GM10266 (cell line): Measurements from ENCODE around the gene ELK4.

ENCODE experiments used
- DNase-seq: peaks from one replicate; pipeline ENCODE4 v3.0.0; 2012; ENCODE audit errors: extremely low spot score
- TF ChIP-seq, protein P1 (sequence below): IDR thresholded peaks from 2 replicates; pipeline ENCODE4 v1.5.1; 2012; ENCODE audit warnings: mild to moderate bottlenecking, low read depth; ENCODE audit not compliant: control insufficient read depth, insufficient read depth; ENCODE audit errors: missing control alignments

ELK4 gene

DNA sequence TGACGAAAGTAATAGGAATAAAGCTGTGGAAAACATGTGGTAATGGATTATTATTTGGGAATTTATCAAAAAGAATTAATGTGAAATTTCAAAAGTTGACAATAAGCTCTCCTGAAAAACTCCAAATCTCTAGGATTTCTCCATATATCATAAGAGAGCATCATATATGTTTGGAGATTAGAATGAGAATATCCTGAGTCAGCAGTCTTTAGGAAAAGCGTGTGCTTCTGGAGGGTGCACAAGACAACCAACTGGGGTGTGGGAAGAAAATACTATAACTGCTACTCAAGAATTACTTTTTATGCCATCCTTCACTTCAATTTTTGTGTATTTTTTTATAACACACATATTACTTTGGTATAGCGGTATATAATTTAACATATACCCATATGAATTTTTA is 19.7 kb downstream of the ELK4 start:
- DNase-seq, result no peak
- TF ChIP-seq, protein P1, sequence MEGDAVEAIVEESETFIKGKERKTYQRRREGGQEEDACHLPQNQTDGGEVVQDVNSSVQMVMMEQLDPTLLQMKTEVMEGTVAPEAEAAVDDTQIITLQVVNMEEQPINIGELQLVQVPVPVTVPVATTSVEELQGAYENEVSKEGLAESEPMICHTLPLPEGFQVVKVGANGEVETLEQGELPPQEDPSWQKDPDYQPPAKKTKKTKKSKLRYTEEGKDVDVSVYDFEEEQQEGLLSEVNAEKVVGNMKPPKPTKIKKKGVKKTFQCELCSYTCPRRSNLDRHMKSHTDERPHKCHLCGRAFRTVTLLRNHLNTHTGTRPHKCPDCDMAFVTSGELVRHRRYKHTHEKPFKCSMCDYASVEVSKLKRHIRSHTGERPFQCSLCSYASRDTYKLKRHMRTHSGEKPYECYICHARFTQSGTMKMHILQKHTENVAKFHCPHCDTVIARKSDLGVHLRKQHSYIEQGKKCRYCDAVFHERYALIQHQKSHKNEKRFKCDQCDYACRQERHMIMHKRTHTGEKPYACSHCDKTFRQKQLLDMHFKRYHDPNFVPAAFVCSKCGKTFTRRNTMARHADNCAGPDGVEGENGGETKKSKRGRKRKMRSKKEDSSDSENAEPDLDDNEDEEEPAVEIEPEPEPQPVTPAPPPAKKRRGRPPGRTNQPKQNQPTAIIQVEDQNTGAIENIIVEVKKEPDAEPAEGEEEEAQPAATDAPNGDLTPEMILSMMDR, result no peak

DNA sequence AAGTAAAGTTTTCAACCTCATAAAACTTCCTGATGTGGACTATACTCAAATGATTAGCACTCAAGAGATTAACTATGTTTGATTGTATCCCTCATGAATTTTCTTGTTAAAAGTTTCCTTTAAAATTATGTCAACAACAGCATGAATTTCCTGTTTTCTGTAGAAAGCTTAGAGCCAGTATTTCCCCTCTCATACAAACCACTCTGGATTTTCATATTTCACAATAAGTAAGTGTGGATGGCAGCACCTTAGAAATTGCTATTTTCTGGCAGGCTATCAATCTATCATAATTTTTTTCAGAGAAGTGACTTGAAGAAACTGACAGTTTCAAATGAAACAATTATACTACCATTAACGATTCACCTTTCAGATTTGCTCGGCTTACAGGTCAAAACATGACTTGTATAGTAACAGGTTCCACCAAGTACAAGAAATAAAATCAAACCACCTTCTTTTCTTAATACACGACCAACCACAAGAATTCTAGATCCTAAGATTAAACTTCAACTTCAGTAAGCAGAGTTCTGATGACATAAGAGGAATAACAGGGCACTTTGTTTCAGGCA is 20.8 kb downstream of the ELK4 start:
- TF ChIP-seq, protein P1, result no peak
- no peak for DNase-seq

DNA sequence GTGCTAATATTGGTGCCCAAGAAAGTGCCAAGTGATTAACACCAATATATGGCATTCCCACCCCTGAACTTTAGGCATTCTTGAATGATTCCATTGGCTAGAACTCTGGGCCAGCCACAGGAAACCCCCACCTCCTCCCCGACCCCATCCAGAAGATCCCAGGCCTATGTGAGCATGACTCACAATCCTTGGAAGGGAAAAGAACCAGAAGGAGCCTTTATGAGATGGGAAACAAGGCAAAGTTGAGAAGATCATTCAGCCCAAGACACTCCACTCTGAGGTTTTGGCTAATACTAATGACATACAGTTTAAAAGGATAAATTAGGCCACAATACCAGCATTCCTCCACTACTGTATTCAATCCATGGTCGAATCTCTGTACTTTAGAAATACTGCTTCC is 21.8 kb downstream of the ELK4 start:
- TF ChIP-seq, protein P1, result no peak
- DNase-seq, result no peak

DNA sequence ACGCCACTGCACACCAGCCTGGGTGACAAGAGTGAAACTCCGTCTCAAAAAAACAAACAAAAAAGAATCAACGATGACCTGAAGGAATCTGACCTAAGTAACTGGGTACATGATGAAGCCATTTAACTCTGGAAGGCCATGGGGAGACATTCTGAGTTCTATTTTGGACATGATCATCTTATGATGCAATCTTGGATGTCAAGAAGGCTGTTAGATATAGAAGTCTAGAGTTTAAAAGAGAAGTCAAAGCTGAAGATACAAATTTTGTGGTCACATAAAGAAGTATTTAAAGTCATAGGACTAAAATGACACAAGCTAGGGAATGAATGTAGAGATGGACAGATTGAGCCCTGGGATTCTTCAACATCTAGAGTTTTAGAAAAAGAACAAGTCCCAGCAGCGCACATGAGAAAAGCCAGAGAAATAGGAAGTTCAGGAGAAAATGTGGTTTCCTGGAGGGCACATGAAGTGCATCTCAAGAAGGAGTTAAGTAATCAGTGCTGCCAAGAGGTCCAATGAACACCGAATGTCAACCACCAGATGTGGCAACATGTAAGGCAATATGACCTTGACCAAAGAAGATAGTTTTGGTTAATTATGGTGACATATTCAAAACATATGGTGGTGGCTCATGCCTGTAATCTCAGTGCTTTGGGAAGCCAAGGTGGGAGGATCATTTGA is 26.8 kb downstream of the ELK4 start:
- no peak for DNase-seq
- TF ChIP-seq, protein P1, result no peak

DNA sequence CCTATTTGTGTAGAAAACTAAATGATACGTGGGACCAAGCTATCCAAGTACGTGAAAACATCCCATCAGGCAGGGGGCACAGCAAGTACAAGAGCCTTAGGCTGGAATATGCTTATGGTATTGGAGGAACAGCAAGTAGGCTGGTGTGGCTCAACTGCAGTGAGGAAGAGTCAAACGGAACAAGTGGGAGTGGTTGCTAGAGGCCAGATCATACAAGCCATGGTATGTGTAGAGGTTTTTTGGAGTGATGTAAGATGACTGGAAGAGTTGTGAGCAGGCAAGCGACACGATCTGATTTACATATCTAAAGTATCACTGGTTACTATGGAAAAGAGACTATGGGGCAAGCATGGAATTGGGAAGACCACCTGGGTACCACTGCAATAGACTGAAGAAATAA is 27.8 kb downstream of the ELK4 start:
- TF ChIP-seq, protein P1, result no peak
- DNase-seq, result no peak

DNA sequence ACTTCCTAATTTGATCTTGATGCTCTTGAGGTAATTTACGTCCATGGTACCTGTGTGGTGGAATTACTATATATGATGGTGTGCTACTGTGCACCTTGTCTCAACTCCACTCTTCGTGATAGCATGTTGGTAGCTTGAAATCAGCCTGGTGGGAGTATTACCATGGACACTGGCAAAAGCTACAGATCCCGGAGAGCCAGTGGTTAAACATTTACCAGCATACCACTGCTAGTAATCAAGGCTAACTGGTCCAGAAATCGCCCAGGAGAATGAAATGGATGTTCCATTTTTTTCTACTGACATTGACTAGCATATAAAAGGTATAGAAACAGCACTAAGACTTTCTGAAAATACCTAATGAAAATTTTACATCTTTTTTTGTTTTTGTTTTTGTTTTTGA is 30.6 kb downstream of the ELK4 start:
- TF ChIP-seq, protein P1, result no peak
- no peak for DNase-seq

DNA sequence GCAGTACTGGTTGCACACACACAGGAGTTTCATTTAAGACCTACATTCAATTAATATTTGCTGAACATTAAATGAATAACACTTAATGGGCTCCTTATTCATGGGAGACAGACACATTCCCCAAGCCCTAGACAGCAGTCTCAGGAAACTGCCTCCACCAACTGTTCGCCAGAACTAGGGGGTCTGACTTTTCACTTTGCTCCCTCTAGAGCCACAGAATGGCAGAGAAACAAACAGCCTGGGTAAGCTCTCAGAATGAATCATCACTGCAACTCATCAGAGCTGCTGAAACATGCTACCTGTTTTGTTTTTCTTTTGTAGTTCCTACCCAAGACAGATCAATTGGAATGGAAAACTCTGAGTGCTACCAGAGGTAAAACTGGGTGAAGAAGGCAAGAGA is 31.7 kb downstream of the ELK4 start:
- peak; percentile 44 for DNase-seq
- TF ChIP-seq, protein P1, result peak; percentile 7
